T-cell (primary cell): ENCODE data around the gene CADM1. TPM values are rescaled to one million over a fixed set of nuclear protein-coding genes. Genes with fewer than 3 reads are reported as not detected.

ENCODE experiments used
- ATAC-seq, 4 experiments: fragments of 200-7000 bp in 3 of 4; fragments of 150-1000 bp in 1 of 4; cut with Tn5 transposase; replicated peaks in 1 of 4; 1 replicate in 3 of 4; 2 replicates in 1 of 4; pipeline ENCODE4 v1.10.0; 2021; ENCODE audit warnings: moderate library complexity in 3 of 4, mild to moderate bottlenecking in 2 of 4, moderate number of reproducible peaks in 1 of 4
- CTCF ChIA-PET, 2 donors: fragments of 300-600 bp; sonication (Branson Sonifier 250); formaldehyde crosslinking; loops; one replicate each; lab custom pipeline; 2022; ENCODE audit warnings: antibody characterized with exemption in 2 of 2; lab: Charles Lee
- POLR2A ChIA-PET, 2 donors: fragments of 300-600 bp; sonication (Branson Sonifier 250); formaldehyde crosslinking; loops; one replicate each; lab custom pipeline; 2022; ENCODE audit warnings: antibody characterized with exemption in 2 of 2; lab: Charles Lee
- DNase-seq, 35 experiments: peaks; one replicate each; pipeline versions ENCODE4 v3.0.0 to v3.0.0-alpha.2; 2013 to 2023
- H3K27ac ChIP-seq: one replicate; pipeline ENCODE4 v1.5.1; 2013; ENCODE audit warnings: low read length
- H3K27me3 ChIP-seq, 2 experiments: replicated peaks in 1 of 2; 1 replicate in 1 of 2; 2 replicates in 1 of 2; pipeline versions ENCODE4 v1.6.1 to v1.7.0; 2013; ENCODE audit warnings: low read length in 1 of 2, mixed read lengths in 1 of 2; ENCODE audit not compliant: control insufficient read depth in 2 of 2, insufficient read depth in 2 of 2; ENCODE audit errors: extremely low read depth in 1 of 2
- H3K36me3 ChIP-seq, 2 donors: 1 replicate in 1 of 2; 2 replicates in 1 of 2; pipeline versions ENCODE4 v1.6.1 to v1.7.0; 2013; ENCODE audit warnings: low read length in 1 of 2; ENCODE audit not compliant: control insufficient read depth in 2 of 2, insufficient read depth in 1 of 2; ENCODE audit errors: extremely low read depth in 1 of 2
- H3K4me1 ChIP-seq, 2 experiments: 1 replicate in 1 of 2; 2 replicates in 1 of 2; pipeline versions ENCODE4 v1.6.1 to v1.7.0; 2013; ENCODE audit warnings: low read length in 2 of 2, mixed read lengths in 1 of 2; ENCODE audit not compliant: insufficient read depth in 2 of 2, control insufficient read depth in 1 of 2; ENCODE audit errors: extremely low read depth in 1 of 2
- H3K4me3 ChIP-seq, 2 donors: 1 replicate in 1 of 2; 2 replicates in 1 of 2; pipeline versions ENCODE4 v1.5.1 to v1.7.0; 2013; ENCODE audit warnings: mild to moderate bottlenecking in 2 of 2, low read length in 1 of 2, moderate library complexity in 1 of 2; ENCODE audit not compliant: control insufficient read depth in 1 of 2; ENCODE audit errors: extremely low read depth in 1 of 2
- H3K9me3 ChIP-seq: 2 replicates; pipeline ENCODE4 v1.7.0; 2013
- H3K27ac Mint-ChIP-seq, 2 donors: one replicate each; pipeline ENCODE4 v1.8.0; 2020 to 2021; ENCODE audit warnings: mild to moderate bottlenecking in 2 of 2, mixed read lengths in 2 of 2
- H3K27me3 Mint-ChIP-seq, 2 donors: one replicate each; pipeline ENCODE4 v1.8.0; 2021 to 2022; ENCODE audit warnings: mixed read lengths in 2 of 2
- H3K36me3 Mint-ChIP-seq: one replicate; pipeline ENCODE4 v1.8.0; 2021; ENCODE audit warnings: mixed read lengths
- H3K4me1 Mint-ChIP-seq, 3 donors: one replicate each; pipeline ENCODE4 v1.8.0; 2020 to 2022; ENCODE audit warnings: mixed read lengths in 3 of 3, mild to moderate bottlenecking in 1 of 3
- H3K4me3 Mint-ChIP-seq, 3 donors: one replicate each; pipeline ENCODE4 v1.8.0; 2020 to 2022; ENCODE audit warnings: mild to moderate bottlenecking in 3 of 3, mixed read lengths in 3 of 3, moderate library complexity in 3 of 3
- H3K9me3 Mint-ChIP-seq, 3 donors: one replicate each; pipeline ENCODE4 v1.8.0; 2020 to 2022; ENCODE audit warnings: mixed read lengths in 3 of 3
- WGBS: methylation state at CpG from one replicate; pipeline ENCODE4 v1.1.5; 2013; ENCODE audit warnings: missing lambda C conversion rate; ENCODE audit not compliant: insufficient coverage; 5-methylcytosine and 5-hydroxymethylcytosine counted together
- total RNA-seq, 35 experiments: library from RNA in 6 of 35; stranded (reverse) in 6 of 35; fragments of 120-200 nt in 1 of 35; gene quantifications; one replicate each; pipeline versions ENCODE4 v1.2.1 to v1.2.4 and lab custom pipeline; 2013 to 2026

The CADM1 gene
- total RNA-seq, 5 donors from 2014 or later (not counting 1 experiment from before 2014, with no cell fraction given) = 2.1 to 6.7 (median 3.1) TPM

DNA sequence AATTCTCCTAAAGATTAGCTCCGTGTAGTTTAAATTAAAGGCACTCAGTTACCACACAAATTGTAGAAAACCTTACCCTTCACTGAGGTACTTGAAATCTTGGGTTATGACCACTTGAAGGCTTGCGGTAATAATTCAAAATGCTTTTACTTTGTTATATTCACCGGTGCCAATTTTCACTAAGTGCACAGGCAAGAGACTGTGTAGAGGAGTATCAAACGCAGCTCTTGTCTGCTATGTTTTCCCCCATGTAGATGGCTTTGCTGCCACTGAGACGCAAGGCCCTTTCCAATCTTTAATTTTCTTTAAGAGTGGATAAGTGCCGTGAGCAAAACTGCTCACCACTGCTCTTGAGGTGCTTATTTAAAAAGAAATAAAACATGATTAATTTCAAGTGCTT is 155.8 kb downstream of the CADM1 start:
- ATAC-seq (no peak), DNase-seq (no peak)
- H3K4me3 ChIP-seq = no peak overlapping the region
- ChIA-PET POLR2A (no interaction called here), CTCF (no interaction called here)
- WGBS = 92% methylated on average over 2 of the region's 6 CpGs
- peaks cover 8 to 16% of the 10 kb centered on the region in 2 donors for H3K27me3 Mint-ChIP-seq
- no peaks in the 10 kb centered on the region for H3K9me3 Mint-ChIP-seq
- H3K27ac ChIP-seq = no peak overlapping the region
- H3K36me3 Mint-ChIP-seq = no peaks in the 10 kb centered on the region
- H3K27me3 ChIP-seq = peaks cover 0 to 3% of the 10 kb centered on the region in 2 experiments
- H3K4me1 Mint-ChIP-seq = no peaks in the 10 kb centered on the region
- no peaks in the 10 kb centered on the region for H3K36me3 ChIP-seq
- no peak overlapping the region for H3K27ac Mint-ChIP-seq
- H3K4me3 Mint-ChIP-seq = no peak overlapping the region
- H3K4me1 ChIP-seq = no peaks in the 10 kb centered on the region
- no peaks in the 10 kb centered on the region for H3K9me3 ChIP-seq

DNA sequence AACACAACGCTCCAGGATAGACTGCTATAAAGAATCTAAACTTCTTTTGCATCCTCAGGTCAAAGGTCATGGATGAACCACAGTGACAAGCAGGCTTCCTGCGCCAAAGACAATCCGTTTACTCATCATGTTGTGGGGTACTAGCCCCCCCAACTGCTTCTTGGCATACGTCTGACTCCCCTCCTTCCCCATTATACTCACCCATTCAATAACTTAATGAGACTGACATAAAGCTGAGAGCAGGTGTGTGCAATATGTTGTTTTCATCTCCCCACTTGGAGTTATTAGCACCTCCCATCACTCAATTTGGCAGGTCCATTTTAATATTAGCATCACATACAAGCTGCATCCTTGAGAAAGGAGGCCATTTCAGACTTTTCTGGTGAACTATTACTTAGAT is 157.1 kb downstream of the CADM1 start:
- Mint-ChIP-seq H3K4me1 (no peaks in the 10 kb centered on the region), H3K27me3 (peaks cover 8 to 22% of the 10 kb centered on the region in 2 donors), H3K27ac (no peak overlapping the region), H3K9me3 (no peaks in the 10 kb centered on the region), H3K36me3 (no peaks in the 10 kb centered on the region), H3K4me3 (no peak overlapping the region)
- no peaks in the 10 kb centered on the region for H3K9me3 ChIP-seq
- ATAC-seq (no peak), DNase-seq (no peak)
- no peak overlapping the region for H3K4me3 ChIP-seq
- no peaks in the 10 kb centered on the region for H3K36me3 ChIP-seq
- no peaks in the 10 kb centered on the region for H3K4me1 ChIP-seq
- no peak overlapping the region for H3K27ac ChIP-seq
- ChIA-PET POLR2A (no interaction called here), CTCF (no interaction called here)
- peaks cover 0 to 3% of the 10 kb centered on the region in 2 experiments for H3K27me3 ChIP-seq
- 90% methylated on average over 1 of the region's 4 CpGs for WGBS

DNA sequence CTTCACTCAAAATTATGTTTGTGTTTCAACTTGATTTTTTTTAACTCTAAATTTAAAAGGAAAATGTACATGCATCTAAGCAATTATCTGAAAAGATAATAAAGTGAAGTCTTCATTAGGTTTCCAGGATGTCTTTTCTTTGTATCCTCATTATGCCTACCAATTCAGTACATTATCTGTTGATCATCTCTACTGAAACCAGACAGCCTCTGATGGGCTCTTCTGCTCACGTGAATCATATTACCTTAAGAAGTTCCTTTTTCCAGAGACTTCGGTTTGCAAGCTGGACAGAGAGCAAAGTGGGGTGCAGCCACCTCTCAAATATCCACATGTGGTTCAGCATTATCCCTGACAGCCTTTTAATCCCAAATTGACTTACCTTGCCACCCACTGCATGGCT is 158.4 kb downstream of the CADM1 start:
- Mint-ChIP-seq H3K27ac (no peak overlapping the region), H3K4me1 (no peaks in the 10 kb centered on the region), H3K36me3 (no peaks in the 10 kb centered on the region), H3K4me3 (no peak overlapping the region), H3K27me3 (peaks cover 8 to 17% of the 10 kb centered on the region in 2 donors), H3K9me3 (no peaks in the 10 kb centered on the region)
- Histone ChIP-seq H3K4me3 (no peak overlapping the region), H3K4me1 (no peaks in the 10 kb centered on the region), H3K27me3 (peaks cover 0 to 3% of the 10 kb centered on the region in 2 experiments), H3K36me3 (no peaks in the 10 kb centered on the region), H3K9me3 (no peaks in the 10 kb centered on the region), H3K27ac (no peak overlapping the region)
- CTCF ChIA-PET = no interaction called here
- ATAC-seq = no peak
- DNase-seq = no peak
- POLR2A ChIA-PET = no interaction called here
- 40% methylated on average over 2 of the region's 2 CpGs for WGBS

DNA sequence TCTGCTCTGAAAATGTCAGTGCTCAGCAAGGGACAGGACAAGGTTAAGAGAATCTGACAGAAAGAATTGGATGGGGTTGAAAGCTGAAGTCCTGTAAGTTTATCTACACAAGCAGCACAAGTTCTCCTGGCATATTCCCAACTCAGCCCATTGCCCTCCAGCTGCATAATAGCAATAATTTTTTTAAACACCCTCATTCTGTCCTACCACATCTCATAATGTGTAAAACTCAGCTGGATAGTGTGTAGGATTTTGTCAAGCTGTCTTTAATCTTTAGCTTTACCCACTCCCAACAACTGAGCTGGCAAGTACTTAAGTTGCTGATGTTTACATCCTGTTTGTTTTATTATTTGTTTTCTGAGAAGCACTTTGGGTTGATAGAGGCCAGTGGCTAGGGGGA is 158.9 kb downstream of the CADM1 start:
- Mint-ChIP-seq H3K4me1 (no peaks in the 10 kb centered on the region), H3K4me3 (no peak overlapping the region), H3K36me3 (no peaks in the 10 kb centered on the region), H3K27me3 (peaks cover 8 to 17% of the 10 kb centered on the region in 2 donors), H3K27ac (no peak overlapping the region), H3K9me3 (no peaks in the 10 kb centered on the region)
- no peak overlapping the region for H3K27ac ChIP-seq
- no peak for DNase-seq
- H3K9me3 ChIP-seq = no peaks in the 10 kb centered on the region
- H3K27me3 ChIP-seq = peaks cover 0 to 3% of the 10 kb centered on the region in 2 experiments
- H3K36me3 ChIP-seq = no peaks in the 10 kb centered on the region
- ChIA-PET POLR2A (no interaction called here), CTCF (no interaction called here)
- no peak for ATAC-seq
- no peaks in the 10 kb centered on the region for H3K4me1 ChIP-seq
- no peak overlapping the region for H3K4me3 ChIP-seq

DNA sequence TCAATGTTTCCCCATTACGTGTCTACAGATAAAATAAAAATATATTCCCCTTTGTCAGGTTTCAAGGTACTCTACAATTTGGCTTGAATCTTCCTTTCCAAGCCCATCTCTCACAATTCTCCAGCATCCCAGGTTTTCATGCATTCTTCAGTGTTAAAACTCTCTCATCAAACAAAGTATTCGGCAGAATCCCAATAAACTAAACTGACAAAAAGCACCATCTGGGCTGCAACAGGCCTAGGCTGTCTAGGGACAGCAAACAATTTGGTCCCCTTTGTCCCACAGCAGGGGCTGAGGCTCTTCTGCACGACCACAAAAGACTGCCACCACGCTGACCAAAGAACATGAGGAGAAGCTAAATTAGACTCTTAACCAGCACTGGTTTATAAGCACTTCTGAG is 159.4 kb downstream of the CADM1 start:
- POLR2A ChIA-PET = no interaction called here
- H3K27ac Mint-ChIP-seq = no peak overlapping the region
- H3K9me3 ChIP-seq = no peaks in the 10 kb centered on the region

DNA sequence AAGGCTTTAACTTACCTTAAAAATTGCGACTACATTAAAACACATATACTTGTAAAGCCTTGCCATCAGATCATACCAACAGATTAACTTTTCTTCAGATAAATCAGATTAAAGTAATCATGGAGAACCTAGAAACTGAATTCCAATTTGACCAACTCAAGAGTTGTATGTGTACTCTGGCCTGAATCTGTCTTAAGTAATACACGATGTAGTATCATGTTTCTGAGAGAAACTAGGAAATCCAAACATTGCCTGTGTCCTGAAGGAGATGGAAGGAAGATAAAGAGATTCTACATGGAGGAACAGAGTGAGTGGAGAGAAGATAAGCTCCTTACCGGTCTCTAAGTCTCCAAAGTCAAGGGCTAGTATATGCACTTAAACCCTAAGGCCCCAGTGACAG is 162.1 kb downstream of the CADM1 start:
- H3K27ac Mint-ChIP-seq = no peak overlapping the region
- Histone ChIP-seq H3K4me1 (no peaks in the 10 kb centered on the region), H3K27ac (no peak overlapping the region), H3K36me3 (no peaks in the 10 kb centered on the region), H3K4me3 (no peak overlapping the region), H3K9me3 (no peaks in the 10 kb centered on the region), H3K27me3 (no peaks in the 10 kb centered on the region)
- POLR2A ChIA-PET = no interaction called here
- ATAC-seq (no peak), DNase-seq (no peak)
- 58% methylated on average over 2 of the region's 3 CpGs for WGBS
- H3K4me1 Mint-ChIP-seq = no peaks in the 10 kb centered on the region
- CTCF ChIA-PET = interaction anchor here in 1 of 2 donors (0.7 kb wide), 1 partner anchor 8 kb away, joined by 4 read pairs; no protein-coding TSS in a partner anchor
- H3K4me3 Mint-ChIP-seq = no peak overlapping the region
- H3K27me3 Mint-ChIP-seq = peaks cover 4 to 11% of the 10 kb centered on the region in 2 donors
- H3K36me3 Mint-ChIP-seq = no peaks in the 10 kb centered on the region
- H3K9me3 Mint-ChIP-seq = no peaks in the 10 kb centered on the region

More for the DNA sequence above, 159.4 kb downstream of the CADM1 start:
- Mint-ChIP-seq H3K36me3 (no peaks in the 10 kb centered on the region), H3K9me3 (no peaks in the 10 kb centered on the region), H3K4me3 (no peak overlapping the region), H3K27me3 (peaks cover 4 to 12% of the 10 kb centered on the region in 2 donors), H3K4me1 (no peaks in the 10 kb centered on the region)
- Histone ChIP-seq H3K4me3 (no peak overlapping the region), H3K36me3 (no peaks in the 10 kb centered on the region), H3K27ac (no peak overlapping the region), H3K4me1 (no peaks in the 10 kb centered on the region), H3K27me3 (no peaks in the 10 kb centered on the region)
- WGBS = 68% methylated on average over 3 of the region's 4 CpGs
- CTCF ChIA-PET = no interaction called here
- DNase-seq (no peak), ATAC-seq (no peak)

DNA sequence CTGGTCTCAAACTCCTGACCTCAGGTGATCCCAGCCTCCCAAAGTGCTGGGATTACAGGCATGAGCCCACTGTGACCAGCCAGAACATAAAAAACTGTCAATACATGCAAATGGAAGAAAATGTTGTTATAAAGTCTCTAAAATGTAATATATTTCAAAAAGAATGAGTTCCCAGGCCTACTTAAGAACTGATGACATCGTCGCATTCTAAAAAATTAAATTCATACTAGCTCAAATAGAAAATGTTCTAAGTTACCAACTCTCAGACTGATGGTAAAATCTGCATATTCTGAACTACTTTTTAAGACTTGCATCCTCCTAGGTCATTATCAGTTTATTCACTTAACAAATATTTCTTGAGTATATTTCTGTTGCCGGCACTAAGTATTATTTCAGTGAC is 163.3 kb downstream of the CADM1 start:
- no peaks in the 10 kb centered on the region for H3K4me1 Mint-ChIP-seq
- CTCF ChIA-PET = no interaction called here

More for the DNA sequence above, 163.3 kb downstream of the CADM1 start:
- WGBS = no CpG with 5 or more reads among the region's 3 CpGs
- H3K4me1 ChIP-seq = no peaks in the 10 kb centered on the region
- H3K4me3 ChIP-seq = no peak overlapping the region
- no peaks in the 10 kb centered on the region for H3K36me3 ChIP-seq
- no peak overlapping the region for H3K4me3 Mint-ChIP-seq
- H3K27me3 Mint-ChIP-seq = peaks cover 4 to 11% of the 10 kb centered on the region in 2 donors
- no peaks in the 10 kb centered on the region for H3K9me3 Mint-ChIP-seq
- H3K9me3 ChIP-seq = no peaks in the 10 kb centered on the region
- H3K27ac Mint-ChIP-seq = no peak overlapping the region
- POLR2A ChIA-PET = no interaction called here
- ATAC-seq (no peak), DNase-seq (no peak)
- no peaks in the 10 kb centered on the region for H3K36me3 Mint-ChIP-seq
- H3K27ac ChIP-seq = no peak overlapping the region
- H3K27me3 ChIP-seq = no peaks in the 10 kb centered on the region
